GM19452 (cell line): Measurements from ENCODE around the gene ZCCHC13.
"Not testable (repeated sequence)": the region's sequence is repeated elsewhere in the genome, so short reads cannot be mapped to it uniquely, and the experiment has no call there.

Experiments
- ATAC-seq: cut with Tn5 transposase; IDR thresholded peaks from one replicate; pipeline ENCODE4 v1.9.1; 2021; ENCODE audit not compliant: unreplicated experiment

ZCCHC13 gene

GRCh38 chrX:74304016-74304415 is at the start of gene ZCCHC13:
TSS of gene ZCCHC13 (plus strand) at chrX:74304180. CDS start at chrX:74304267, 87 bp downstream.
- no peak for ATAC-seq

- ATAC-seq = not testable (repeated sequence)
These were observed 45.9 kb upstream of the ZCCHC13 start for GRCh38 chrX:74258111-74258510.

GRCh38 chrX:74259885-74260491 is 44.0 kb upstream of the ZCCHC13 start:
- no peak for ATAC-seq

GRCh38 chrX:74262452-74263209 is 41.3 kb upstream of the ZCCHC13 start:
- no peak for ATAC-seq

- no peak for ATAC-seq
These were observed 33.6 kb upstream of the ZCCHC13 start for GRCh38 chrX:74270393-74270792.

- peak; percentile 80 for ATAC-seq
These were observed 31.8 kb upstream of the ZCCHC13 start for GRCh38 chrX:74272230-74272629.

- ATAC-seq = no peak
These were observed 29.5 kb upstream of the ZCCHC13 start for GRCh38 chrX:74274516-74274915.

GRCh38 chrX:74277320-74277719 is 26.7 kb upstream of the ZCCHC13 start:
- ATAC-seq = no peak

- ATAC-seq = no peak
These were observed 26.1 kb upstream of the ZCCHC13 start for GRCh38 chrX:74277846-74278245.

GRCh38 chrX:74280759-74281158 is 23.2 kb upstream of the ZCCHC13 start:
- peak; percentile 68 for ATAC-seq

GRCh38 chrX:74284391-74284952 is 19.5 kb upstream of the ZCCHC13 start:
- ATAC-seq = no peak

GRCh38 chrX:74286950-74287740 is 16.8 kb upstream of the ZCCHC13 start:
- no peak for ATAC-seq

GRCh38 chrX:74291577-74291963 is 12.4 kb upstream of the ZCCHC13 start:
- ATAC-seq = no peak

- ATAC-seq = peak; percentile 84
These were observed 11.8 kb upstream of the ZCCHC13 start for GRCh38 chrX:74291964-74292807.

- no peak for ATAC-seq
These were observed 11.2 kb upstream of the ZCCHC13 start for GRCh38 chrX:74292808-74293123.

GRCh38 chrX:74293343-74293946 is 10.5 kb upstream of the ZCCHC13 start:
- ATAC-seq = peak; percentile 44

GRCh38 chrX:74295101-74295500 is 8.9 kb upstream of the ZCCHC13 start:
- no peak for ATAC-seq

GRCh38 chrX:74297766-74298165 is 6.2 kb upstream of the ZCCHC13 start:
- no peak for ATAC-seq

GRCh38 chrX:74300869-74301268 is 3.1 kb upstream of the ZCCHC13 start:
- ATAC-seq = no peak

- ATAC-seq = no peak
These were observed 14.7 kb downstream of the ZCCHC13 start for GRCh38 chrX:74318672-74319071.
